Activated CD4-positive, alpha-beta T cell treated with anti-CD3 and anti-CD28 coated beads for 24 hours (primary cell): ENCODE data around the gene DSCAM.

ENCODE experiments used
- DNase-seq, 2 donors: peaks; one replicate each; pipeline ENCODE4 v3.0.0-alpha.2; 2020; ENCODE audit warnings: low read depth in 2 of 2

The DSCAM gene

DNA sequence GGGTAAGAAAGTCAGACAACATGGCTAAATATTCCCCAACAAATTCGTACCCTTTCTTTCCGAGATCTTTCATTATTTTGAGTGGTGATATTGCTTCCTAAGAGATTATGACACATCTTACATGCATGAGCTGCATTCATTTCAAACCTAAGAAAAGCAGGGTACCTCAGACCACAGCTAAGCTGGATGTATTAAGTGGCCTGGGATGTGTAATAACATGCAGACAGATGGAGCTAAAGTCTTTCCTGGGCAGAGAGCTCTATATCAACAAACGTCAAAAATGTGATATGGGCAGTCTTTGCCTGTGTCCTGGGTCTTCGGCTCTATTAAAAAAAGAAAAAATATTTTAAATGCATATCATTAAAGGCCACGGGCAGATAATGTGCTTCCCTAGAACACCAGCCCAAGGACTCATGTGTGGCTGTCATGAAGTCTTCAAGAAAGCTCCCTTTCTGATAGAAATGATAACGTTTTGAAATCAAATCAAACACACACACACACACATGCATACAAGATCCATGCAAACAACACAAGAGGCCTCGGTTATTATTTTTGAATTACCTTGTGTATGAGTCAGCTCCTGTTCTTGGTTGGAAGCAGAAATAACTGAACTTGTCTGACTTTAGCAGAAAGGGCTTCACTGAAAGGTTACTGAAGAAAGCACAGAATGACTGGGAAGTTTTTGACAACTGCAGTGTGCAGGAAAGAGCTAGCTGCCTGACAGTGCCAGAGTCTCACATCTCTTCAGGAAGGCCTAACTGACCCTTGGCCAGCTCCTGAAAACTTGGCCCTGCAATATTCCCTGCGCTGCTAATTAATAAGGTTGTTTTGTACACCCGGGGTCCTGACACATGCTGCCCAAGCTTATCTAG lies 231.2 kb downstream of the DSCAM start:
- no peak for DNase-seq

DNA sequence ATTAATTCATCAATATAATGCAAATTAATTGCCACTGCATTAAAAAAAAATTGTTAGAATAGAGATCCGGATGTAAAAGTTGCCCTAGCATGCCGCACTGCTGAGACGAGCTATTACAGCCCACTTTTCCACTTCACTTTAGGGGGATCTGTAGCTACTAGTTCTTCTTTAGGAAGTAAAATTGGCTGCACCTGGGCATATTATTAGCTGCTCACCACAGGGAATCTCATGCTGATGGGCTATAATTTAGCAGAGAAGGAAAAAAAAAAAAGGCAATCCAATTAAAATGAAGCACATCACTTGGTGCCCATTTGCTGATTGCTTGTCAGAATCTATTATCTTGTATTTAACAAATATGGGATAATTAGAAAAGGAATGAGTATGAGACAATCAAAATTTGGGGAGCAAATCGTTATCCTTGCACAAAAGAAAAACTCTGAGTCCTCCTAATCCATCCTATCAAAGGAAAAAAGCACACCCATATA lies 233.4 kb downstream of the DSCAM start:
- no peak for DNase-seq

DNA sequence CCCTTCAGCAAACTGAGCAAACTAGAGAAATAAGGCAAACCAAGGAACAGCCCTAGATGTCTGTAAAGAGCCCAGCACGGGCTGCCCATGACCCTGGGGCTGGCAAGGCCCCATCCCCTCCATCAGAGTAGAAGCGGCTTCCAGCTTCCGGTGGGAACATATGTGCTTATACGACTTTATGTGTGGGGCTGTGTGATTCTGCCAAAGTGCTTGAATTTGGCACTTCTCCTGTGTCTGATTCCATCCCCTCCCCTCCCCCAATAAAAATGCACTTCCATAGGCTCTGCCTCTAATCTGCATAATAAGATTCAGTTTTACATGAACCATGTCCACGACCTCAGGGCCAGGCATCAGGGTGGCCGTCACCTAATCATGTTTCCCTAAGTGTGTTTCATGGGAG lies 236.6 kb downstream of the DSCAM start:
- no peak for DNase-seq

DNA sequence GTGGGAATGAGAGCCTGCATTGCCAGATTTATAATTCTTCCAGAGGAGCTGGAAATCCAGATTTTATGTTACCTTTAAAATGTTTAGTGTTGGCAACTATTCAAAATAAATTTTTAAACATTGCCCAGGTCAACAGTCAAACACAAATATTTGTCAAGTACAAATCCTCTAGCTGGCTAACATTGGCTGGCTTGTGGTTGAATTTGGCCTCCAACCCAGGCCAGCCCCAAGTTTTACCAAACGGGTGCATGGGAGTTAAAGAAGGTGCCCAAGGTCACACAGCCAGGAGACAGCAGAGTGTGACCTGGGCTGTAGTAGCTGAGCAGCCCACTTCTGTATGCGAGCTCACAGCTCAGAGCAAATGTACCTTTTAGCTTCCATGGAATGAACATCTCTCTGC lies 240.6 kb downstream of the DSCAM start:
- DNase-seq: no peak

DNA sequence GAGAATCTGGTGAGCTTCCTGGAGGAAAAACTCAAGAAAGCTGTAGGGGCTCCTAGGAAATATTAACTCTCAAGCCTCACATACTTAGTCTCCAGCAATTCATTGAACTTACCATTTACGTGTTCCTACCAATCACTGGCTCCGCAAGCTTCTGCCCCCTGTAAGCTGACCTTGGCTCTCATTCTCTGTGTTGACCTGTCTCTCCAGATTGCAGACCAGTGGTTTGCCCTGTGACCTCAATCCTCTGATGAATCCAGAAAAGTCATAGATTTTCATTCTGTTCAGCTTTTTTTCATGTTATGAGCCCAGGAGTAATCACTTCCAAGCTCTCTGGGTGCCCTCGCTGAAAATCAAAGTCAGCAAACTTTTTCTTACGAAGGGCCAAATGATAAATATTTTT lies 241.9 kb downstream of the DSCAM start:
- no peak for DNase-seq

DNA sequence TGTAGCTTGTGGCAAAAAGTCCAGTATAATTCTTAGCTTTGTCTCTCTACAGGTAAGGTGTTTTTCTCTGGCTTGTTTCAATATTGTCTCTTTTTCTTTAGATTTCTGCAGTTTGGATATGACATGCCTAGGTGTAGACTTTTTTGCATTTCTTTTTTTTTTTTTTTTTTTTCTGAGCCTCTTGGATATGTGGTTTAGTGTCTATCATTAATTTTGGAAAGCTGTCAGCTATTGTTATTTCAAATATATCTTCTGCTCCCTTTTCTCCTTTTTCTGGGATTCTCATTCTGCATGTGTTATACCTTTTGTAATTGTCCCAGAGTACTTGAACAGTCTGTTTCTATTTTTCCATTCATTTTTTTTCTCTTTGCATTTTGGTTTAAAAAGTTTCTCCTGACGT lies 243.2 kb downstream of the DSCAM start:
- DNase-seq: no peak

DNA sequence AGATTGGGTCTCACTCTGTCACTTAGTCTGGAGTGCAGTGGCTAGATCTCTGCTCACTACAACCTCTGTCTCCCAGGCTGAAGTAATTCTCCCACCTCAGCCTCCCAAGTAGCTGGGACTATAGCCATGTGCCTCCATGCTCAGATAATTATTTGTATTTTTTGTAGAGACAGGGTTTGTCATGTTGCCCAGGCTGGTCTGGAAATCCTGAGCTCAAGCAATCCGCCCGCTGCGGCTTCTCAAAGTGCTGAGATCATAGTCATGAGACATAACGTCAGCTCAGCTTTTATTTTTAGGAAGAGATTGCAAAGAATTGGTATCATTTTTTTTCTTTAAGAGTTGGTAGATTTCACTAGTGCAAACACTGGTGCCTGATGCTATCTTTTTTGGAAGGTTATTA lies 244.9 kb downstream of the DSCAM start:
- DNase-seq: no peak

DNA sequence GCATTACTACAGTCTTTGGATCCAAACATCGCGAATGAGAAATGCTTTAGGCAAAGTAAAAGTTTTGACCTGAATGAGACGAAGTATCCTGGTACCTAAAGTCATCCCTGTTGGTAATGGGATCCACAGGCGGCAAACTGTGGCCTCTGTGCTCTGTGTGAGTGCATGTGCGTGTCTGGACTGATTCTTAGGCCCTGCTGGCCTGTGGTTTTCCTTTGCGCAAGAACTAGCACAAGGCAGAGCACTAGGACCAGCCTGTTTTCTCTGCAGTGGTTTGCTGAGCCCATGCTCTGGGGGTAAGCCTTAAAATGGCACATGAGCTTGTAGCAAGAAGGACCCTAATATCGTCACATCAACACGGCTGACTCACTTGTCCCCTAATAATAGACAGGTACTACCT lies 251.2 kb downstream of the DSCAM start:
- DNase-seq: no peak

DNA sequence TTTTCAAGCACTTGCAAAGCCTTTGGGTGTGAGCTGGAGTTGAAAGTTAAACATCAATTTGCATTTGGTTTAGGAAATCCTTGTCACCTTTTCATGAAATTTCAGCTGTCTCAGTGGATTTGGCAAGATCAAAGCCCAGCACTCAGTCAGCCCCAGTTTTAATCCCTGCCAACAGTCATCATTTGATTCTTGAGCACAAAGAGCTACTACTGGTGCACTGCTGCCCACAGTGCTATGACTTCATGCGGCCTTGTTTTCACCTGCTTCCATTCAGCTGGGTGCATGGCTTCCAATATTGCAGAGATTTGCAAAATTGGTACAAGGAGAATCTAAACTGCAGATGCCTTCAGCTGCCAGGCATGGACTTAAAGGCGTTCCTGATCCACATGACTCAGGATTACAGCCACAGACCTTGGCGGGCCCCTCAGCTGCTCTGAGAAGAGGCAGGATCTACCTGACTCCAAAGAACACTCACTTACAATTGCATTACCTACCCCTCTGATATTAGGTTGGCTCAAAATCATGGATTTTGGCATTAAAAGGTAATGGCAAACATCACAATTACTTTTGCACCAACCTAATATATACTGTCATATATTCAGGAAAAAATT lies 259.1 kb downstream of the DSCAM start:
- DNase-seq: no peak

DNA sequence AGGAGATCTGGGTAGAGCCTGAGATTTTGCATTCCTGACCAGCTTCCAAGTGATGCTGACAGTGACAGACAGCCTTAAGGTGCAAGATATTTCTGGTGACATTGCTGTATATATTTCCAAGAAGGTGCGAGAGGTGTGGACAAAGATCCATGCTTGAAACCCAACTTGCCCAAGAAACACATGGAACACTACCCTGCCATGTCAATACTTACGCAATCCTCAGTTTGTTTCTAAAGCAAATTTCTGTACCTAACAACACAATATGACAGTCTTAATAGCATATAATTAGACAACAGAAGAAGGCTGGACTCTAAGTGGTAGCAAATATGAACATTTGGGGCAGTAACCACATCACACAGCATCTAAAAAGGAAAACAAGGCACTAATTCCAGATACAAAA lies 260.4 kb downstream of the DSCAM start:
- DNase-seq: no peak

DNA sequence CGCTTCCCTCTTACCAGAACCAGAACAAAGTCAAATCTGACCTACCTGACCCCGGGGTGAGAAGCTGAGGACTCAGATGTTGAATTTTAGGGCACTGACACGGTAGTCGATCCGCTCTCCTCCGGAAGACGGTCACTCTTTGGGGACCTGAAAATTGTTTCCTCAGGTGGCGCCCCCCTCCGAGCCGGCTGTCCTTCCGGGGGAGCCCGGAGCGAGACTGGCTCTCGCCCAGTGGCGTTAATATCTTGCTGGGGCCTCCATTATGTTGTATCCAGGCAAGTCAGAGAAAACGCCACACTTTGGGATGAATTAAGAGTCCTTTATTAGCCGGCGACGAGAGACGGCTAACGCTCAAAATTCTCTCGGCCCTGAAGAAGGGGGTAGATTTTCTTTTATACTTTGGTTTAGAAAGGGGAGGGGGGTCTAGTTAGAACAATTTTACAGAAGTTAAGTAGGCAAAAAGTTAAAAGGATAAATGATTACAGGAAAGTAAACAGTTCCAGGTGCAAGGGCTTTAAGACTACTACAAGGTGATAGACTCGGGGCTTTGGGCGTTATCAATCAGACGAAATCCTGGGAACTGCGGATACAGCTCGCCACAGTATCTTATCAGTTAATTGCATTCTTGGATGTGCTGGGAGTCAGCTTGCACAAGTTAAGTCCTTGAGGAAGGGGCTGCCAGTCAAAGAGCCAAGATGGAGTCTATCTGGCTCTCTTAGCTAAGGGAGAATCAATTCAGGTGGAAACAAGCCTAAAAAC lies 269.5 kb downstream of the DSCAM start:
- no peak for DNase-seq

DNA sequence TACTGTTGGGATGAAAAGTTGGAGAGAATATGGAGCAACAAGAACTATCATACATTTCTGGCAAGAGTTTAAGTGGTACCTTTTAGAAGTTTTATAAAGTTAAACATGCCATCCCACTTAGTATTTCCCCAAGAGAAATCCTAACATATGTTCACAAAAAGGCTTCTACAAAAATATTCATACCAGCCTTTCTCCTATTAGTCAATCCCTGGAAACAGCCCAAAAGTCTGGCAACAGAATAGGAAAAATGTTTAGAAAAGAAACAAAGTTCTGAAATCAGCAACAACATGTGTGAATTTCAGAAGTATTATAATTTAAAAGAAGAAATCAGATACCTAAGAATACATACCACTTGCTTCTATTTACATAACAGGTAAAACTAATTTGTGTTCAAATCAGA lies 271.0 kb downstream of the DSCAM start:
- DNase-seq: no peak

DNA sequence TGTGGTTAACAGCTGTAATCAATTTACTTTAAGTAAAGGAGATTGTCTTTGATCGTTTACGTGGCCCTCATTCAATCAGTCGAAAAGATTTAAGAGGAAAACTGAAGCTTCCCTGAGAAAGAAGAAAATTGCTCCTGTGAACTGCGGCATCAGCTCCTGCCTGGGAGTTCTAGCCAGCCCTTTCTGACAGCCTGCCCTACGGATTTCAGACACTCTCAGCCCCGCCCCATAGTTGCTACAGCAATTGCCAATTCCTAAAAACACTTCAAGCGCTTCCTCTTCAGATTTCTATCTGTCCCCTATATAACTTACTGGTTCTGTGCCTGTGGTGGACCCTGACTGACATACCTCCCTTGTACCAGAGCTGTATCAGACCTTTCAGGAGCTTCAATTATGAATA lies 277.6 kb downstream of the DSCAM start:
- DNase-seq: no peak

DNA sequence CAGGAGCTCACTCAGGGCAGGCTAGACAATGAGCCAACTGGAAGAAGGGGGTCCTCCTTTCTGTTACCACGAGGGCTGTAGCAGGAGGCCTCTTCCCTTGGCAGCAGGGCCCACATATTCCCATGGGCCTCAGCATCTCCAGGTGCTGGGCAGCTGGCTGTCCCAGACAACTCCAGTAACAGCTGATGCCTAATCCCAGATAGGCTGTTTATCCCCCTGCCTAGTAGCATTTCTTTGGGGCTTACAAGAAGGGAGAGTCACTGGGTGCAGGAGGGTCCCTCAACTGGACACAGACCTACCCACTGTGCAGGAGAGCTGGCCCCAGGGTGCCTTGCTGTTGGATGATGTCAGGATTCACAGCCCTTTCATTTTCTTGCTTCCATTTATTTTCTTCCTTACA lies 278.2 kb downstream of the DSCAM start:
- DNase-seq: no peak

DNA sequence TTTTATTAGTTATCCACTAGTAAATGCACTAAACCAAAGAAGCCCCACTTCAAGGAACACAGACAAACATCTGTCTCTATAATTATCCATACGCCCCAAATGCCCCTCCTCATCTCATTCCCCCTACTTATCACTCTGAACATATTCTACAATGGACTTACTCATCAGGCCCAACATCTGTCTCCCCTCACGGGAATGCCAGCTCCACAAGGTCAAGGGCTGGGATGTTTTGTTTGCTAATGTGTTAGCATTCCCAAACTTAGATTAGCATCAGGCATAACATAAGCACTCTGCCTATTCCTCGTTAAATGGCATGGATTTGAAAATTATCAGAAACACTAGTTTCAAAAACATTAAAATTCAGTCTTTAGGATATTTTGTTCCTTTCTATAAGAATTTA lies 279.5 kb downstream of the DSCAM start:
- DNase-seq: no peak

DNA sequence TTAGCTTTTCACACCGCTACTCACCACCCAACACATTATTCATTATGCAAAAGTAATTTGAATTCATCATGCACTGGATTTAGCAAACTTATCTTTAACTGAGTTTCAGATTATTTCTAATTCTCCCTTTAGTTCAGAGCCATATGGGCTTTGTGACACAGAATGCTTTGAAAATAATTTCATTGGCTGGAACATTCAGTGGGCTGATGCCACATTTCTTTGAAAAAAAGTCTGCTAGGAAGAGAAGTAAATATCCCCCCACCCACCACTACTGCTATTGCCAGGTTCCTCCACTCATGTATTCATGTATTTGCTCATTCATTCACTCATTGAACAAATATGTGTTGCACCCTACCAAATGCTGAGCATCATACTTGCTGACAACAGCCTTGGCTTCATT lies 280.5 kb downstream of the DSCAM start:
- no peak for DNase-seq

DNA sequence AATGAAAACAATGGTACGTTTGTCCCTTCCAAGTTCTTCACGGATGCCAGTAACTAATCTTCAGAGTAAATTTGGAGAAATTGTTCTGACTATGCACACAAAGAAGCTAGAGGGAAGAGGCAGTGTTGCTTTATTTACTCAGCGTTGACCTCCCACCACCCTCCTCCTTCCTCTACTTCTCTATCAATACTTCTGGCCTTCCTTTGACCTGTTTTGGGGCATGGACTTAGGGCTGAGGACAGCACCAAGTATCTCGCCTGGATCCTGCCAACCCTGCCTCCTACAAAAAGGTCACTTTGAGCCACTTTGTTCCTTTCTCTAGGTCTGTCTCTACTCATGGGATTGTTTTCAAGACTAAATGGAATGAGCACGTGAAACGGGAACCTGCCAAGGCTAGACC lies 282.6 kb downstream of the DSCAM start:
- DNase-seq: no peak

DNA sequence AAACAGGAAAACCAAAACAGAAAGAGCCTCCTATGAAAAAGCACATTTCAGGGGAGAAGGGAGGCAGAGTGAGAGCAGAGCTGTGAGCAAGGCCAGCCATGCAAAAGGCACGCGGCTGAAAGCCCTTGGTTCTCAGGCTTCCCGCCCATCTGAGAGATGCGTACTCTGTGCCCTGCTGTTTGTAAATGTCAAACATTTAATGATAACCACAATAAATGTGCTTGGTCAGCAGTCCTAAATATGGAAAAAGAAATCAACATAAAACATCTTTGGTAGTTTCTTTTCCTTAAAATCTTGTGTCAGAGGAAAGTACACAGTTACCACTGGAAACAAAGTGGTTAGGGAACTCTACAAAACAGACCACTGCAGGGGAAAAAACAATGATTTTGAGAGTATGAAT lies 283.1 kb downstream of the DSCAM start:
- no peak for DNase-seq

DNA sequence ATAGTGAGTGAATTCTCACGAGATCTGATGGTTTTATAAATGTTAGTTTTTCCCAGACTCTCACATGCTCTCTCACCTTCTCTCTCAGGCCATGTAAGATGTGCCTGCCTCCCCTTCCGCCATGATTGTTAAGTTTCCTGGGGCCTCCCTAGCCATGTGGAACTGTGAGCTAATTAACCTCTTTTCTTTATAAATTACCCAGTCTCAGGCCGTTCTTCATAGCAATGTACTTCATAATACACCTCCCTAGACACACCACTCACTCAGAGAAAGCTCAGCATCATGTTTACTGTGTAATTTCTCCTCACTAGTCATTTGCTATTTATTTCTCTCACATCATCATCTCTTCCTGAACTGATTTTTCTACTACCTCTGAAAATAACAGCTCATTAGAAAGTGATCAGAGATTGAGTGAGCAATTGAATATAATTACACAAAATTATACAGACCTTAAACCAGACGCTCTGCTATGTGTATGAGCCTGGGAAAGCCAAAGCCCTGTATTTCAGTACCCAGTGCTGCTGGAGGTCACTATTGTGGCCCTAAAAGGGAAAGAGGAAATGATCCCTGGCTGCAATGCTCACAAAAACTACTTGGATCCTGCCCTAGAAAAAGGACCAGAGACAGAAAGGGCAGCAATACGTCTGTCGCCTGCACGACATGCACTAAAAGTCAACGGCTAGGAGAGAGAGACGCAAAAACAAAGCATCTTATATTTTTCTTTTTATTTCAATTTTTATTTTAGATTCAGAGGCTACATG lies 284.5 kb downstream of the DSCAM start:
- DNase-seq: no peak

DNA sequence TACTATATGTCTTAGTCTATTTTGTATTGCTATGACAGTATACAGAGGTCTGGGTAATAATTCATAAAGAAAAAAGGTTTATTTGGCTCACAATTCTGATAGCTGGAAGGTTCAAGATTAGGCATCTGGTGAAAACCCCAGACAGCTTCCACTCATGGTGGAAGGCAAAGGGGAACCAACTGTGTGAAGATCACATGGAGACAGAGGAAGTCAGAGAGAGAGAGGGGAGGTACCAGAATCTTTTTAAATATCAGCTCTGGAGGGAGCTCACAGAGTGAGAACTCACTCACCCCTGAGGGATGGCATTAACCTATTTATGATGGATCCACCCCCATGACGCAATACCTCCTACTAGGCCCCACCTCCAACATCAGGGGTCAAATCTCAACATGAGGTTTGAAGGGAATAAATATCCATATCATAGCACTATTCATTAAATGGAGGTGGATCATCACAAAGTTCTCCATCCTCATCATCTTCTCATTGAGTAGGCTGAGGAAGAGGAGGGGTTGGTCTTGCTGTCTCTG lies 290.5 kb downstream of the DSCAM start:
- DNase-seq: no peak

DNA sequence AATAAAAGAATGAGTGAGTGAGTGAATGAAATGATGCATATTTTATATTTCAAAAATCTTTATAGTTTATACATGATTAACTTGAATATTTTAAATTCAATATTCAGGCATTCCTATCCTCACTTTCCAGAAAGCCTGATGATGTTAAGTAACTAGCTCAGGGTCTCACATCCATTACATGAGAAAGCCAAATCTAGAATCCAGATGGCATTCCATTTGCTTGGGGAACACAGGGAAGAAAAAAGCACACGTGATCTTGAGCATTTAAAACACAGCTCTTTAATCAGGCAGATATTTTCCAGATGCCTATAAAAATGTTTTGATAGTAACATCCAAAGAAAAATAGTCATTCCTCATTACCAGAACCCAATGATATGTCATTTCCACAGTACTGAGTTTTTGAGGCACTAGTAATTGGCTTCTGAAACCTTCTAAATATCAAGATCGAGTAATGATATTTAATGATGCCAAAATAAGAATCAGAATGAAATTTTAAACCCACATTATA lies 291.9 kb downstream of the DSCAM start:
- DNase-seq: no peak

DNA sequence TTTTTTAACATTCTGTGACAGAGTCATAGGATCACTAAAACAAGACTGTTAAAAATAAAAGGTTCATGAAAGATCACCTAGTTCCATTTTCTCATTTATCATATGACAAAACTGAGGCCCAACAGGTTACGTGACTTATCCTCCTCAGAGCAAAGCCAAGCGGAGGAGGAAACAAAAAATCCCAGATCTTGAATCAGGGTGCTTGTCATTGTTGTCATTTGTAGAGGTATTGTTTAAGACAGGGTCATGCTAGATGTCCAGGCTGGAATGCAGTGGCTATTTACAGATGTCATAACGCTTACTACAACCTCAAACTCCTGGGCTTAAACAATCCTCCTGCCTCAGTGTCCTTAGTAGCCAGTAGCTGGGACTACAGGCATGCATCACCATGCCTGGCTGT lies 293.2 kb downstream of the DSCAM start:
- no peak for DNase-seq
